ENCODE measurements around the gene JAK1. TPM values are rescaled to one million over a fixed set of nuclear protein-coding genes. Genes with fewer than 3 reads are reported as not detected.

Gene JAK1
- total and polyA plus RNA-seq, 11 donors: 20.5 to 189 (median 94.8) TPM

DNA sequence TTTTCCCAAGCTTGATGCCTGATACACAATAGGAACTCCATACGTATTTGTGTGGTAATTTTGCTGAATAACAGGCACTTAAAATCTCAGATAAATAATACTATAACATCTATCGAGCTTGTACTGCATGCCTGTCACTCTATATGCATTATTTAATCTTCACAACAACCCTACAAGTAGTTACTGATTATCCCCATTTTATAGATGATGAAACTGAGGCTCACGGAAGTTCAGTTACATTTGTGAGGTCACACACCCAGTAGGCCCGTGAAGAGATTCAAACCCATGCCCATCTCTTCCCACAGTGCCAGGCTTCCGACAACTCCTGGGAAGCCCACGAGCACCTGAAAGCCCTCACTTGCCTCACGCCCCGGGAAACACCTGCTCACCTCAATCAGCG is 122.7 kb downstream of the JAK1 start:
- 92 to 96% (median 92%) methylated on average over 9 of the region's 9 CpGs for WGBS, 4 donors
- H3K27ac ChIP-seq: no peak overlapping the region

DNA sequence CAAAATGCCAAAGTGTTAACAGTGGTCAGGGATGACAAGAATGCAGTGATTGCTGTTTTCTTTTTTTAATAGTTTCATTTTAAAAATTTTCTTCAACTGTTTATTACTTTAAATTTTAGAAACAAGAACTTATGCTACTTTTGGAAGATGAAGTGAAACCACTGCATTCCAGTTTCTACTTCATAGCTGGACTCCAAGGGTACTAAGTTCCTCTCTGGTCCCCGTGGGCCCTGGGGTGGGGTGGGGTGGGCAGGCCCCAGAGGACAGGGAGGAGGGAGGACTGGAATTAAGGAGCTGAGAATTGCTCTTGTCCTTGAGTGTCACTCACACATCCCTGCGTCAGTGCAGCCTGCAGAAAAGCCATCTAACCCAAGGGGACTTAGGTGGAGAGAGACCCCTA is 124.1 kb downstream of the JAK1 start:
- WGBS, 4 donors: 47 to 71% (median 62%) methylated on average over 2 of the region's 2 CpGs
- peaks cover 0 to 93% (median 87%) of the 10 kb centered on the region in 9 donors for H3K36me3 ChIP-seq

More for the DNA sequence above, 122.7 kb downstream of the JAK1 start:
- DNase-seq (no peak), ATAC-seq (no peak)
- no peaks in the 10 kb centered on the region for H3K27me3 ChIP-seq
- H3K9me3 ChIP-seq: no peaks in the 10 kb centered on the region
- peaks cover 0 to 15% (median 4%) of the 10 kb centered on the region in 12 donors for H3K4me1 ChIP-seq
- peaks cover 0 to 93% (median 87%) of the 10 kb centered on the region in 9 donors for H3K36me3 ChIP-seq
- TF ChIP-seq, protein P1, sequence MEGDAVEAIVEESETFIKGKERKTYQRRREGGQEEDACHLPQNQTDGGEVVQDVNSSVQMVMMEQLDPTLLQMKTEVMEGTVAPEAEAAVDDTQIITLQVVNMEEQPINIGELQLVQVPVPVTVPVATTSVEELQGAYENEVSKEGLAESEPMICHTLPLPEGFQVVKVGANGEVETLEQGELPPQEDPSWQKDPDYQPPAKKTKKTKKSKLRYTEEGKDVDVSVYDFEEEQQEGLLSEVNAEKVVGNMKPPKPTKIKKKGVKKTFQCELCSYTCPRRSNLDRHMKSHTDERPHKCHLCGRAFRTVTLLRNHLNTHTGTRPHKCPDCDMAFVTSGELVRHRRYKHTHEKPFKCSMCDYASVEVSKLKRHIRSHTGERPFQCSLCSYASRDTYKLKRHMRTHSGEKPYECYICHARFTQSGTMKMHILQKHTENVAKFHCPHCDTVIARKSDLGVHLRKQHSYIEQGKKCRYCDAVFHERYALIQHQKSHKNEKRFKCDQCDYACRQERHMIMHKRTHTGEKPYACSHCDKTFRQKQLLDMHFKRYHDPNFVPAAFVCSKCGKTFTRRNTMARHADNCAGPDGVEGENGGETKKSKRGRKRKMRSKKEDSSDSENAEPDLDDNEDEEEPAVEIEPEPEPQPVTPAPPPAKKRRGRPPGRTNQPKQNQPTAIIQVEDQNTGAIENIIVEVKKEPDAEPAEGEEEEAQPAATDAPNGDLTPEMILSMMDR (IDR thresholded peaks at IDR 0.05): no peak
- TF ChIP-seq POLR2A (IDR thresholded peaks at IDR 0.05): no peak
- H3K4me3 ChIP-seq: no peak overlapping the region
- intact Hi-C loops (cut with DNase I): no loop called here

GRCh38 chr1:64841330-64842065 is 124.9 kb downstream of the JAK1 start:
- 75 to 89% (median 79%) methylated on average over 6 of the region's 6 CpGs for WGBS, 4 donors
- DNase-seq (no peak), ATAC-seq (no peak)
- Histone ChIP-seq H3K4me3 (no peak overlapping the region), H3K9me3 (no peaks in the 10 kb centered on the region), H3K27ac (peak overlapping the region in 1 of 12 donors; percentile 32), H3K36me3 (peaks cover 0 to 93% (median 87%) of the 10 kb centered on the region in 9 donors), H3K27me3 (no peaks in the 10 kb centered on the region), H3K4me1 (peaks cover 0 to 15% (median 4%) of the 10 kb centered on the region in 12 donors)
- TF ChIP-seq POLR2A (IDR thresholded peaks at IDR 0.05): no peak
- TF ChIP-seq, protein P1 (IDR thresholded peaks at IDR 0.05): no peak
- intact Hi-C loops (cut with DNase I): no loop called here

More for the DNA sequence above, 124.1 kb downstream of the JAK1 start:
- Histone ChIP-seq H3K27ac (peak overlapping the region in 2 of 12 donors; percentile 25 to 32), H3K9me3 (no peaks in the 10 kb centered on the region), H3K4me3 (no peak overlapping the region), H3K27me3 (no peaks in the 10 kb centered on the region), H3K4me1 (peaks cover 0 to 15% (median 4%) of the 10 kb centered on the region in 12 donors)
- ATAC-seq: peak in 1 of 4 donors; percentile 29
- intact Hi-C loops (cut with DNase I): no loop called here
- TF ChIP-seq, protein P1 (IDR thresholded peaks at IDR 0.05): no peak
- TF ChIP-seq POLR2A (IDR thresholded peaks at IDR 0.05): no peak
- no peak for DNase-seq

DNA sequence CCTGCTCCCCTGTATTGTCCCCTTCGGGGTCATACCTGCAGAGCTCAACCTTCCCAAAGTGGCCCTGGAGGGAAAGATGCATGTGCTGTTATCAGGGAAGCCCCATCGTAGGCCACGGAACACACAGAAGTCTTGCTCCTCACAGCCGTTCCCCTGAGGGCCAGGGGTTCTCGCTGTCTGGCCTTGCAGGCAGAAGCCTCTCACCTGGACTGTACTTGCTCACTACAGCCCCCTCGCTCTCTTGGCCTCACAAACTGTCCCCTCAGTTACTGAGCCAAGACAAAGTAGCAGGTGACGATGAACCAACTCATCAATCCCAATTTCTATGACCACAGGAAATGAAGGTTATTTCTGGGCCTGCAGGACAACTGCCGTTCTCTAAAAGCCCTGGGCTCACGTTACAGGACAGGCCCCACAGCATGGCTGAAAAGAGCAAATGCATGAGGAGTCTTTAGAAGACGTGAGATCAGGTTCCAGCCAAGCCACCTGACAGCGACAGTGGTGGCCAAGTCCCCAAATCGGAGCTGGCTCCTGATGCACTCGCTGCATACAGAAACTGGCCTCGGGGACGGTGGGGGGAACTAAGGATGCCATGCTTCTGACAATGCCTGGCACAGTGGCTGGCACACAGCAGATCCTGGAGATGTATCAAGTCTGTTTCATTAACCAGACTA is 126.5 kb downstream of the JAK1 start:
- Histone ChIP-seq H3K27ac (no peak overlapping the region), H3K9me3 (no peaks in the 10 kb centered on the region), H3K36me3 (peaks cover 0 to 93% (median 87%) of the 10 kb centered on the region in 9 donors), H3K4me3 (no peak overlapping the region), H3K27me3 (no peaks in the 10 kb centered on the region), H3K4me1 (peaks cover 0 to 15% (median 4%) of the 10 kb centered on the region in 12 donors)
- 80 to 92% (median 90%) methylated on average over 15 of the region's 15 CpGs for WGBS, 4 donors
- no peak for DNase-seq
- TF ChIP-seq POLR2A (IDR thresholded peaks at IDR 0.05): no peak
- TF ChIP-seq, protein P1 (IDR thresholded peaks at IDR 0.05): no peak
- intact Hi-C loops (cut with DNase I): no loop called here
- ATAC-seq: no peak
